Measurements from ENCODE around the gene DOCK7. TPM values are rescaled to one million over a fixed set of nuclear protein-coding genes. Genes with fewer than 3 reads are reported as not detected.

Gene DOCK7
- total RNA-seq, 4 donors from 2014 or later, result 23.4 to 47.0 (median 44.2) TPM

DNA sequence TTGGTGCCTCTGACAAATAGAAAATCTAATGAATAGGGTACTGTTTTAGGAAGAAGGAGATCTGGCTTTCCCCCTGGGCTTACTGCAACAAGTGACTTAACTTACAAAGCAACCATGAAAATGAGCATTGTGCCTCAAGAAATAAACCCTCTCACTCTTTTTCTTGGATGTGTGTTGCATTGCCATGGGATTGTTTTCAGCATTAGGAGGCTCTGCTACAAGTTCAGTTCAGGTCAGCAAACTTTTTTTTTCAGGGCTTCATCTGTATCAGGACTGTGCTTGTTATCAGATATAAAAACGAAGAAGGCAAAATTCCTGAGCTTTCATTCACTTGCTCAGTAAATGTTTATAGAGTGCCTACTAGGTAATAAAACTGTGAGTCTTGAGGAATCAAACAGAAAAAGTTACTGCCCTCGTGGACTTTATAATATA, 37.8 kb upstream of the DOCK7 start:
- WGBS, result 25% methylated on average over 2 of the region's 2 CpGs
- Histone ChIP-seq H3K27me3 (no peaks in the 10 kb centered on the region), H3K27ac (peak overlapping the region; percentile 48), H3K9me3 (no peaks in the 10 kb centered on the region), H3K36me3 (no peaks in the 10 kb centered on the region), H3K4me1 (peaks cover 17% of the 10 kb centered on the region), H3K4me3 (no peak overlapping the region)
- TF ChIP-seq, protein P1, sequence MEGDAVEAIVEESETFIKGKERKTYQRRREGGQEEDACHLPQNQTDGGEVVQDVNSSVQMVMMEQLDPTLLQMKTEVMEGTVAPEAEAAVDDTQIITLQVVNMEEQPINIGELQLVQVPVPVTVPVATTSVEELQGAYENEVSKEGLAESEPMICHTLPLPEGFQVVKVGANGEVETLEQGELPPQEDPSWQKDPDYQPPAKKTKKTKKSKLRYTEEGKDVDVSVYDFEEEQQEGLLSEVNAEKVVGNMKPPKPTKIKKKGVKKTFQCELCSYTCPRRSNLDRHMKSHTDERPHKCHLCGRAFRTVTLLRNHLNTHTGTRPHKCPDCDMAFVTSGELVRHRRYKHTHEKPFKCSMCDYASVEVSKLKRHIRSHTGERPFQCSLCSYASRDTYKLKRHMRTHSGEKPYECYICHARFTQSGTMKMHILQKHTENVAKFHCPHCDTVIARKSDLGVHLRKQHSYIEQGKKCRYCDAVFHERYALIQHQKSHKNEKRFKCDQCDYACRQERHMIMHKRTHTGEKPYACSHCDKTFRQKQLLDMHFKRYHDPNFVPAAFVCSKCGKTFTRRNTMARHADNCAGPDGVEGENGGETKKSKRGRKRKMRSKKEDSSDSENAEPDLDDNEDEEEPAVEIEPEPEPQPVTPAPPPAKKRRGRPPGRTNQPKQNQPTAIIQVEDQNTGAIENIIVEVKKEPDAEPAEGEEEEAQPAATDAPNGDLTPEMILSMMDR (IDR thresholded peaks at IDR 0.05), result no peak
- TF ChIP-seq POLR2AphosphoS5 (IDR thresholded peaks at IDR 0.05) (no peak), EP300 (IDR thresholded peaks at IDR 0.05) (no peak), POLR2A (IDR thresholded peaks at IDR 0.05) (no peak)
- DNase-seq (ENCODE audit: low spot score in 2 of 2), result no peak

DNA sequence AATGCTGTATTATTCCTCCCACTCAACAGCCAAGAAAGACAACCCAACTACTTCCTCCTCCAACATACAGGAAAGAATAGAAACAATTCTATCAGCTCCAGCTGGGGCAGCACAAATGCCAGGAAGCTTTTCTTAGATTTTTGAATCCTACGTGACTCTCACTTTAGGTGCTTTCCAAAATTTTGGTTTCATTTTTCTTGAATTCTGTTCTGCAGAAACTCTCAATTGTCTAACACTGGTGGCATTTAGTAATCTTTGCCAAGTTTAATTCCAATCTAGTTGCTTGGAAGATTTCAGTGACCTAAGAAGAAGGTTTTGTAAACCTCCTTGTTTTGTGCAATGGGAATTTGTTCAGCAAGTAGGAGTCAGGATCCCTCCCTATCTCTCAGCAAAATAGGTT, 37.1 kb upstream of the DOCK7 start:
- no peak for TF ChIP-seq POLR2A (IDR thresholded peaks at IDR 0.05)
- no peak for TF ChIP-seq EP300 (IDR thresholded peaks at IDR 0.05)
- TF ChIP-seq, protein P1 (IDR thresholded peaks at IDR 0.05), result no peak
- no peak for TF ChIP-seq POLR2AphosphoS5 (IDR thresholded peaks at IDR 0.05)
- H3K9me3 ChIP-seq, result no peaks in the 10 kb centered on the region
- no peaks in the 10 kb centered on the region for H3K27me3 ChIP-seq
- DNase-seq (ENCODE audit: low spot score in 2 of 2), result no peak
- no peaks in the 10 kb centered on the region for H3K36me3 ChIP-seq
- H3K27ac ChIP-seq, result peak overlapping the region; percentile 48
- H3K4me1 ChIP-seq, result peaks cover 17% of the 10 kb centered on the region
- 6% methylated on average over 1 of the region's 1 CpG for WGBS
- no peak overlapping the region for H3K4me3 ChIP-seq

DNA sequence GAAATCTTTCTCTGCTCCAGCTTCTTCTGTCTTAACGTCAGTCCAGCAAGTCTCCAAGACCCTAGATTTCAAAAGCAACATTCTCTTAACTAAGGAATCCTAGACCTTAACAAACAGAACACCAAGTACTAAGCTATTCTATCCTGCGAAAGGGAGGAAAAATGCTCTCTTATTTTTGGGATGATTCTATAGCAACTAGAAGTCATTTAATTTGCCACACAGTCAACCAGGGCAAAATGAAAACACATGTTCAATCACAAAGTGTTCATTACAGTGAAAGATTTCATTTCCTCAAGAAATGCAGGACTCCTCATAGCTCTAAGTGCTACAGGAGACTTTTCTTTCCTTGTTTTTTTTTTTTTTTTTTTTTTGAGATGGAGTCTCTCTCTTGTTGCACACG, 36.2 kb upstream of the DOCK7 start:
- Histone ChIP-seq H3K9me3 (no peaks in the 10 kb centered on the region), H3K4me3 (no peak overlapping the region), H3K4me1 (peaks cover 17% of the 10 kb centered on the region), H3K27ac (no peak overlapping the region), H3K36me3 (no peaks in the 10 kb centered on the region), H3K27me3 (no peaks in the 10 kb centered on the region)
- WGBS, result 63% methylated on average over 3 of the region's 3 CpGs
- no peak for DNase-seq (ENCODE audit: low spot score in 2 of 2)
- TF ChIP-seq POLR2AphosphoS5 (IDR thresholded peaks at IDR 0.05) (no peak), EP300 (IDR thresholded peaks at IDR 0.05) (no peak), POLR2A (IDR thresholded peaks at IDR 0.05) (no peak)
- TF ChIP-seq, protein P1 (IDR thresholded peaks at IDR 0.05), result no peak

DNA sequence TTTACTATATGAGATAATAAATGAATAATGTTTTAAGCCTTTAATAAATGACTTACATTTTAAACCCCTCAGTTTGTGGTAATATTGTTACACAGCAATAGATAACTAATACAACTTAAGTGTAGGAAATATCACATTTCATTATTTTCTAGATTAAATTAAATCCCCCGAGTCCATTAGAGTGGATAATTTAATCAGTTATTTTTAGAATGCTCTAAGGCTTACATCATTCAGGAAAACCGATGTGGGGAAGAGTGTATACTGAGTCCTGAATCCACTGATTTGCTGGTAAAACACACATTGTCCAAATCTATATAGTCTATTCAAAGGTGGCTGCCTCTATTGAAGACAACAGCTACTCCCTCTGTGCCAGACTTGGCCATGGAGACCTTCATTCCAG, 35.7 kb upstream of the DOCK7 start:
- Histone ChIP-seq H3K9me3 (no peaks in the 10 kb centered on the region), H3K36me3 (no peaks in the 10 kb centered on the region), H3K27ac (no peak overlapping the region), H3K27me3 (no peaks in the 10 kb centered on the region), H3K4me3 (no peak overlapping the region), H3K4me1 (peaks cover 17% of the 10 kb centered on the region)
- DNase-seq (ENCODE audit: low spot score in 2 of 2), result no peak
- TF ChIP-seq POLR2A (IDR thresholded peaks at IDR 0.05) (no peak), EP300 (IDR thresholded peaks at IDR 0.05) (no peak), POLR2AphosphoS5 (IDR thresholded peaks at IDR 0.05) (no peak)
- TF ChIP-seq, protein P1 (IDR thresholded peaks at IDR 0.05), result no peak
- 64% methylated on average over 2 of the region's 2 CpGs for WGBS

DNA sequence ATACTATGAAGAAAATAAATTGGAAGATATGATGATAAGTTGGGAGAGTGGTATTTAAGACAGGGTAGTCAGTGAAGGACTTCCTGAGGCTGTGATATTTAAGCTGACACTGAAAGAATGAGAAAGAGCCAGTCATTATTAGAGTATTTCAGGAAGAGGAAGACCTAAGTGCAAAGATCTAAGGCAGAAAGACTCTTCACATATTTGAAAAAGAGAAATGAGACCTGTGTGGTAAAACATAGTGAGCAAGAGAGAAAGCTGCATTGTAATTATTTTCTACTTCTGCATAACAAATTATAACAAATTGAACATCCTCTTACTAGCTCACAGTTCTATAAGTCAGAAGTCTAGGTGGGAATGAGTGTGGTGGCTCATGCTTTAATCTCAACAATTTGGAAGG, 34.6 kb upstream of the DOCK7 start:
- DNase-seq (ENCODE audit: low spot score in 2 of 2), result no peak
- no peaks in the 10 kb centered on the region for H3K9me3 ChIP-seq
- TF ChIP-seq POLR2AphosphoS5 (IDR thresholded peaks at IDR 0.05) (no peak), POLR2A (IDR thresholded peaks at IDR 0.05) (no peak), EP300 (IDR thresholded peaks at IDR 0.05) (no peak)
- TF ChIP-seq, protein P1 (IDR thresholded peaks at IDR 0.05), result no peak
- H3K27ac ChIP-seq, result no peak overlapping the region
- no peaks in the 10 kb centered on the region for H3K36me3 ChIP-seq
- no peaks in the 10 kb centered on the region for H3K27me3 ChIP-seq
- no peak overlapping the region for H3K4me3 ChIP-seq
- peaks cover 17% of the 10 kb centered on the region for H3K4me1 ChIP-seq

Measured in suprapubic skin (tissue), 4 donors.